GM19324 (cell line): ENCODE measurements around the gene FLVCR2.
"Not testable (repeated sequence)": the region's sequence is repeated elsewhere in the genome, so short reads cannot be mapped to it uniquely, and the experiment has no call there.

ENCODE experiments used
- ATAC-seq: cut with Tn5 transposase; IDR thresholded peaks from one replicate; pipeline ENCODE4 v1.9.1; 2021; ENCODE audit warnings: mild to moderate bottlenecking, moderate library complexity; ENCODE audit not compliant: unreplicated experiment, low FRiP score

The FLVCR2 gene

GRCh38 chr14:75589931-75590330 lies 11.5 kb downstream of the FLVCR2 start:
- ATAC-seq = no peak

- ATAC-seq = no peak
Measured at GRCh38 chr14:75591331-75591946, 13.0 kb downstream of the FLVCR2 start.

- no peak for ATAC-seq
Measured at GRCh38 chr14:75591987-75592575, 13.7 kb downstream of the FLVCR2 start.

- ATAC-seq = no peak
Measured at GRCh38 chr14:75595226-75595625, 16.8 kb downstream of the FLVCR2 start.

GRCh38 chr14:75597149-75597548 lies 18.7 kb downstream of the FLVCR2 start:
- ATAC-seq = no peak

- not testable (repeated sequence) for ATAC-seq
Measured at GRCh38 chr14:75600100-75600499, 21.7 kb downstream of the FLVCR2 start.

- not testable (repeated sequence) for ATAC-seq
Measured at GRCh38 chr14:75601061-75601460, 22.6 kb downstream of the FLVCR2 start.

GRCh38 chr14:75602503-75602902 lies 24.1 kb downstream of the FLVCR2 start:
- no peak for ATAC-seq

GRCh38 chr14:75604979-75605851 lies 26.8 kb downstream of the FLVCR2 start:
- ATAC-seq = no peak

- ATAC-seq = no peak
Measured at GRCh38 chr14:75605916-75606315, 27.5 kb downstream of the FLVCR2 start.

GRCh38 chr14:75607044-75607443 lies 28.6 kb downstream of the FLVCR2 start:
- ATAC-seq = no peak

- ATAC-seq = no peak
Measured at GRCh38 chr14:75607842-75608640, 29.6 kb downstream of the FLVCR2 start.

- ATAC-seq = no peak
Measured at GRCh38 chr14:75609116-75609515, 30.7 kb downstream of the FLVCR2 start.

- ATAC-seq = no peak
Measured at GRCh38 chr14:75609606-75610475, 31.4 kb downstream of the FLVCR2 start.

- no peak for ATAC-seq
Measured at GRCh38 chr14:75610834-75611233, 32.4 kb downstream of the FLVCR2 start.

- no peak for ATAC-seq
Measured at GRCh38 chr14:75612157-75612556, 33.7 kb downstream of the FLVCR2 start.

- ATAC-seq = no peak
Measured at GRCh38 chr14:75614179-75614578, 35.8 kb downstream of the FLVCR2 start.

GRCh38 chr14:75615200-75615599 lies 36.8 kb downstream of the FLVCR2 start:
- no peak for ATAC-seq

- no peak for ATAC-seq
Measured at GRCh38 chr14:75619548-75619947, 41.1 kb downstream of the FLVCR2 start.

GRCh38 chr14:75625034-75625433 lies 46.6 kb downstream of the FLVCR2 start:
- no peak for ATAC-seq
